NB4 (cell line): ENCODE results near the gene SMCHD1.
"Not testable (repeated sequence)": the region's sequence is repeated elsewhere in the genome, so short reads cannot be mapped to it uniquely, and the experiment has no call there.

Experiments used
- DNase-seq: peaks from one replicate; pipeline ENCODE4 v3.0.0; 2010; ENCODE audit warnings: low read depth
- H3K4me3 ChIP-seq: one replicate; pipeline ENCODE4 v1.5.1; 2011; ENCODE audit warnings: mild to moderate bottlenecking, low read depth, low read length, moderate library complexity
- CTCF ChIP-seq: IDR thresholded peaks from one replicate; pipeline ENCODE4 v1.5.1; 2012; ENCODE audit warnings: low read depth, low read length
- MAX ChIP-seq: IDR thresholded peaks from 2 replicates; pipeline ENCODE4 v1.6.1; 2011; ENCODE audit warnings: low read depth, low read length
- MYC ChIP-seq: IDR thresholded peaks from 2 replicates; pipeline ENCODE4 v1.6.1; 2011; ENCODE audit warnings: low read depth, low read length
- POLR2A ChIP-seq: IDR thresholded peaks from 2 replicates; pipeline ENCODE4 v1.6.1; 2011; ENCODE audit warnings: mild to moderate bottlenecking; ENCODE audit not compliant: insufficient read length; ENCODE audit errors: extremely low read depth

Gene SMCHD1

GRCh38 chr18:2662990-2663389, 7.5 kb downstream of the SMCHD1 start:
- TF ChIP-seq POLR2A: no peak
- TF ChIP-seq MAX: no peak
- no peak for TF ChIP-seq MYC
- TF ChIP-seq CTCF: no peak
- no peak overlapping the region for H3K4me3 ChIP-seq
- no peak for DNase-seq

- no peak for DNase-seq
- TF ChIP-seq POLR2A (no peak), MAX (no peak), MYC (no peak), CTCF (no peak)
- no peak overlapping the region for H3K4me3 ChIP-seq
These were observed 16.9 kb downstream of the SMCHD1 start for GRCh38 chr18:2672410-2672809.

DNA sequence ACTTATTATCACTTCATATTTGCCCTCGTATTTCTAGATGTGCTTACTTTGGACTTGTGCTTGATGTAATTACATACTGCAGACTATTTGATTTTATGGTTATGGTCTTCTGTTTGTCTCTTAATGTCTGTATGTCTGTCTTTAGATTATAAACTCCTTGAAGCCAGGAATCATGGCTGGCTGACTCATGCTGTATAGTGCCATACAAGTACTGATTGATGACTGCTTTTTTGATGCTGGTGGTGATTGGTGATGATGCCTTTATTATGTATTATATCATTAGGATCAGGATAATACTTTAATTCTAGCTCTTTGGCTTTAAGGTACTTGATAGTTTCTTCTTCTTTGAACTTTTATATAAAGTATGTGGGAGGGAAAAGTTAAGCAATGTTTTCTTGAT, 17.3 kb downstream of the SMCHD1 start:
- no peak for DNase-seq
- TF ChIP-seq CTCF (no peak), MYC (no peak), MAX (no peak), POLR2A (no peak)
- H3K4me3 ChIP-seq: no peak overlapping the region

DNA sequence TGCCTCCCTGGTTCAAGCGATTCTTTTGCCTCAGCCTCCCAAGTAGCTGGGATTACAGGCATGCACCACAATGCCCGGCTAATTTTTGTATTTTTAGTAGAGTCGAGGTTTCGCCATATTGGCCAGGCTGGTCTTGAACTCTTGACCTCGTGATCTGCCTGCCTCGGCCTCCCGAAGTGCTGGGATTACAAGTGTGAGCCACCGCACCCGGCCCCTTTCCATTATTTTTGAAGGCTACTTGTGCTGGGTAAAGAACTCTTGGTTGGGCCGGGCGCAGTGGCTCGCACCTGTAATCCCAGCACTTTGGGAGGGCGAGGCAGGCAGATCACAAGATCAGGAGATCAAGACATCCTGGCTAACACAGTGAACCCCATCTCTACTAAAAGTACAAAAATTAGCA, 23.4 kb downstream of the SMCHD1 start:
- H3K4me3 ChIP-seq, DNase-seq: not testable (repeated sequence)

DNA sequence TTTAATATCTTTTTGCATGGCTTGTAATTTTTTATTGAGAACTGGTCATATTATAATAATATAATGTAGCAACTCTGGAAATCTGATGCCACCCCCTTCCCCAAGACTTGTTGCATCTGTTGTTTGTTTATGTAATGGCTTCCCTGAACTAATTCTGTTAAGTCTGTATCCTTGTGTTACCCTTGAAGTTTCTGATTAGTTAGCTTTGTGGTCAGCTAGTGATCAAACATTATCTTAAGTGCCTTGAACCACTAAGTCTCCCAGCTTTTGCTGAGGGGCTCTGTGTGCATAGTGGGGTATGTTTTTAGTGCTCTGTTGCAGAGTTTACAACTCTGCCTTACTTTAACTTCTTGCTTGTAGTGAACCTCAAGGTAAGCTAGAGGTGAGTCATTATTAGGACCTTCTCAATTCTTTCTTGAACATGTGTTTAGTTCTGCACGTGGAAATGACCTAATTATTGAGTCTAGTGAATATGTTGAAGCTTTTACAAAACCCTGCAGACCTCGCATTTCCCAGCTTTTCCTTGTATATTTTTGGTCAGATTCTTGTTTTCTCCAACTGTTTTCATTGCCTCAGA, 24.8 kb downstream of the SMCHD1 start:
- H3K4me3 ChIP-seq: no peak overlapping the region
- TF ChIP-seq MYC (no peak), POLR2A (no peak), CTCF (no peak), MAX (no peak)
- no peak for DNase-seq

GRCh38 chr18:2681993-2682603, 26.6 kb downstream of the SMCHD1 start:
- TF ChIP-seq CTCF: no peak
- no peak overlapping the region for H3K4me3 ChIP-seq
- DNase-seq: no peak
